Neural progenitor cell (in vitro differentiated cells): ENCODE measurements around the gene CEP68.

Source experiments
- CTCF ChIP-seq: fragments of 200-600 bp; sonication (generic); IDR thresholded peaks from 2 replicates; pipeline ENCODE4 v1.5.1; 2017; ENCODE audit warnings: antibody characterized with exemption, mild to moderate bottlenecking
- EZH2phosphoT487 ChIP-seq: fragments of 200-600 bp; sonication (generic); IDR thresholded peaks from 2 replicates; pipeline ENCODE4 v1.6.1; 2017; ENCODE audit warnings: antibody characterized with exemption

GRCh38 chr2:65020943-65021528 lies 35.2 kb upstream of the CEP68 start:
- TF ChIP-seq CTCF (no peak), EZH2phosphoT487 (no peak)
